Right kidney (tissue), 1 donor: ENCODE data around the gene EXOSC5.
A peak's percentile ranks its signal among the peaks of the same experiment; 100 is the strongest.
"Not testable (repeated sequence)": the region's sequence is repeated elsewhere in the genome, so short reads cannot be mapped to it uniquely, and the experiment has no call there.

Source experiments
- DNase-seq: peaks from one replicate; pipeline ENCODE4 v3.0.0-alpha.2; 2016

Gene EXOSC5

DNA sequence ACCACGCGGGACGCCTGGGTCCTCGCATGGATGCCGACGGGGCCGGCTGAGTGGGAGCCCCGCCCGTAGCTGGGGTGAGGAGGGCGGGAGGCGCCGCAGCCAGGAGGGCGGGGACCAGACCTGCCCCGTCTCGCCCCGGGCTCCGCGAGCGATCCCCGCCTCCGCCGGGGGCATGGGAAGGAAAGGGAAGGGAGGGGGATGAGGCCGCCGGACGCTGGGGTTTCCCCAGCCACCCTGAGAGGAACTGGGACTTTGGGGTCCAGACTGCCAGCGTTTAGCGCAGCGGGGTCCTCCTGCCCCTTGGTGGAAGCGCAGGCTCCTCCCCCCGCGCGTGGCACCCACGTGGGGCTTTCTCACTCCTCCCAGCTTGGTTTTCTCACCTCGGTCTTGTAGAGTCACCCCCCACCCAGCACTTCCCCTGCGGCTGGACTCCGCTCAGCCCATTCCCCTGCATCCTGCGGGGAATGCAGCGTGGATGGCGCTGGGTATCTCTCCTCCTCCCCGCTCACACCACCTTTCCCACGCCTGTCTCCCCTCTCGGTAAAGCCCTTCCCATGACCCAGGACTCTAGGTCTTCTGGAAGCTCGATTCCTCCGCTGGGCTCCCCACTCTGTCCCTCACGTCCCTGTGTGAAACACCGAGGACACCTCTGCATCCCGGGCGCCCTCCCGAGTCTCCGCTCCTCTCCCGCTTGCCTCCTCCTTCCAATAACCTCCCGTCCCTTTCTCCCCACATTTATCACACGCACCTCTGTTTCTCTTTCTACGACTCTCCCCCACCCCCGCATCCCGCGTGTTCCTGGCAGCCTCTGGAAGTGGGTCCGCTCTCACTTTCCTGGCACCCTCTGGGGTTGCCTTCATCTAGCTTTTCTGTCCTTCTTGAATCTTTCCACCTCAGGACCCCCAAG is 45.6 kb downstream of the EXOSC5 start:
- peak; percentile 62 for DNase-seq

DNA sequence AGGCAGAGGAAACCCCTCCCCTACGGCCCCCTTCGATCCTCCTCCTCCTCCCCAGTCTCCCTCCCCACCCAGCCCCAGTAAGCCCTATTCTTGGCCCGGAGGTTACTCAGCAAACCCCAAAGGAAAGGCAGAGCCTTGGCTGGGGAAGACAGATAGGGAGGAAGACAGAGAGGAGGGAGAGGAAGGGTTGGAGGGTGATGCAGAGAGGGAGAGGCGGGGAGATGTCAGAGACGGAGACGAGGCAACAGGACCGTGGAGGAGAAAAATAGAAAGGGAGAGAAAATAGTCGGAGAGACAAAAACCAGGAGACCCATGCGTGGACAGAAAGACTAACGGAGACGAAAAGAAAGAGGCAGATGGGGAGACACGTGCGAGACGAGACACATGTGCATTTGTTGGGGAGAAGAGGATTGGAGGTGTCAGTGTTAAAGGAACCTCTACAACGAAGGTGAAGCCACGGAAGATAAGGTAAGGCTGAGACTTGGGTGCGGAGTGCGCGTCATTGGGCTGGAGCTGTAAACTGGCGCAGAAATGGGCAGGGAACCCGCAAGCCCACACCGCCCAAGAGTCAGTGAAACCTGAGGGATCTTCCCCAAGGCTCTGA is 46.3 kb downstream of the EXOSC5 start:
- DNase-seq: no peak

DNA sequence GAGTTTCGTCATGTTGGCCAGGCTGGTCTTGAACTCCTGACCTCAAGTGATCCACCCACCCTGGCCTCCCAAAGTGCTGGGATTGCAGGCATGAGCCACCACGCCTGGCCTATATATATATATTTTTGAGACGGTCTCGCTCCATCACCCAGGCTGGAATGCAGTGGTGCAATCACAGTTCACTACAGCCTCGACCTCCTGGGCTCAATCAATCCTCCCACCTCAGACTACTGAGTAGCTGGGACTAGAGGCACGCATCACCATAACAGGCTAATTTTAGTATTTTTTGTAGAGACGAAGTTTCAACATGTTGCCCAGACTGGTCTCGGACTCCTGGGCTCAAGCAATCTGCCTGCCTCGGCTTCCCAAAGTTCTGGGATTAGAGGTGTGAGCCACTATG is 50.2 kb downstream of the EXOSC5 start:
- not testable (repeated sequence) for DNase-seq

DNA sequence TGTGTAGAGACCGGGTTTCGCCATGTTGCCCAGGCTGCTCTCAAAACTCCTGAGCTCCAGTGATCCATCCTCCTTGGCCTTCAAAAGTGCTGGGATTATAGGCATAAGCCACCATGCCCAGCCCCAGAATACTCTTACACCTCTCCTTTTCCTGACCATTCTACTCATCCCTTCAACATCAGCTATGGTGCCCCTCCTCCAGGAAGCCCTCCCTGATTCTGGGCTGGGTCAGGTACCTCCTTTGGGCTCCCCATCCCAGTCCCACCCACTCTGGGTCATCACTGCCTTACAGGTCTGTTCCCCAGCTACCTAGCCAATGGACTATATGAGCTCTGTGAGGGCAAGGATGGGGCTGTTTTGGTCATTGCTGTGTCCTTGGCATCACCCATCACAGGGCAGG is 53.0 kb downstream of the EXOSC5 start:
- DNase-seq: no peak

DNA sequence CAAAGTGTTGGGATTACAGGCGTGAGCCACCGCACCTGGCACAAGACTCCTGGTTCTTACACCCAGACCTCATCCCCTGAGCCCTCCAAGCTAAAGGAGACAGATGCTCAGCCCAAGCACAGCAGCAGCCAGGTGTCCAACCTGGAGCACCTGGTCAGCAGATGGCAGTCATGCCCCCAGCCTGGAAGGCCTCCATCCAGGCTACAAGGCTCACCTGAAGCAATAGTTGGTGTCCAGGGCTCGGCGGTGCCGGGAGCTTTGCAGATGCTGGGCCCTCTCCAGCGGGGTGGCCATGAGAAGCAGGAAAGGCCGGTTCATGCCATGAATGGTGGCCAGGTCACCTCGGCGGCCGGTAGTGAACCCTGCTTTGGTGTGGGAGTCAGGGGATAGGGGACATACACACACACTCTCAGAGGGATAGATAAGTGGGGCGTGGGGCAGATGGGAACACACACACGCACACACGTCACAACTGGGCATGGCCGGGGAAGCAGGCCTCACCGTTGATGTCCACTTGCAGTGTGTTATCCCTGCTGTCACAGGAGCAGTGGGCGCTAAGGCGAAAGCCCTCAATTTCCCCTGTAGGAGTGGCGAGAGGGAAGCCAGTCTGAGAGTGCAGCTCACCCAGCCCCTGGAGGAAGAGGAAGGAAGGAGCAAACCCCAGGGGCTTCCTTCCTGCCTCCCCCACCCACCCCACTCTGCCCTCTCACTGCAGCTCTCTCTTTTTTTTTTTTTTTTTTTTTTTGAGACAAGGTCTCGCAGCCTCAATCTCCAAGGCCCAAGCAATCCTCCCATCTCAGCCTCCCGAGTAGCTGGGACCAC is 55.3 kb downstream of the EXOSC5 start:
- no peak for DNase-seq

DNA sequence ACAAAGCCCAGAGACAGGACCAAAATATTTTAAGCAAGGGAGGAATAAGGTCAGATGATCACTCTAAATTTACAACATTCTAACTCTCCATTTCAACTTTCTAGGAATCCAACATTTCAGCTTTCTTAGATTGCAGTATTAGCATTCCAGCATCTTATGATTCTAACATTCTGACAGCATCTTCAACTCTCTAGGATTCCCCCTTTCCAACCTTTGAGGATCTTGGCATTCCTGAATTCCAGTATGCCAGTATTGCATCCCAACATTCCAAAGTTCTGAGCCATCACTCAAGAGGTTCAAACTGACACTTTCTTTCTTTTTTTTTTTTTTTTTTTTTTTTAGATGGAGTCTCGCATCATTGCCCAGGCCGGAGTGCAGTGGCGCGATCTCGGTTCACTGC is 57.2 kb downstream of the EXOSC5 start:
- no peak for DNase-seq
